DND-41 (cell line): ENCODE results near the gene KIF4B.

Experiments
- ATAC-seq: fragments of 200-7000 bp; cut with Tn5 transposase; 3 replicates; pipeline ENCODE4 v1.9.1; 2021; ENCODE audit warnings: low read depth; ENCODE audit not compliant: insufficient read depth
- DNase-seq: peaks from one replicate; pipeline ENCODE4 v3.0.0-alpha.2; 2020
- H2AFZ ChIP-seq: 2 replicates; pipeline ENCODE4 v1.6.0; 2012; ENCODE audit warnings: low read depth, low read length
- H3K27ac ChIP-seq: 2 replicates; pipeline ENCODE4 v1.5.1; 2012; ENCODE audit warnings: low read length, inconsistent platforms
- H3K27me3 ChIP-seq: fragments of 200-600 bp; sonication (generic); 2 replicates; pipeline ENCODE4 v1.6.0; 2012; ENCODE audit warnings: low read length, mild to moderate bottlenecking, inconsistent platforms; ENCODE audit not compliant: insufficient read depth, poor library complexity
- H3K36me3 ChIP-seq: 2 replicates; pipeline ENCODE4 v1.5.1; 2012; ENCODE audit warnings: low read length, inconsistent platforms; ENCODE audit not compliant: insufficient read depth
- H3K4me1 ChIP-seq: 2 replicates; pipeline ENCODE4 v1.5.1; 2012; ENCODE audit warnings: mild to moderate bottlenecking, low read length; ENCODE audit not compliant: insufficient read depth
- H3K4me2 ChIP-seq: 2 replicates; pipeline ENCODE4 v1.6.0; 2012; ENCODE audit warnings: mild to moderate bottlenecking, moderate library complexity, low read length, inconsistent platforms; ENCODE audit not compliant: insufficient read depth
- H3K4me3 ChIP-seq, 2 experiments: fragments of 200-600 bp in 1 of 2; shearing (Covaris generic) in 1 of 2; 2 replicates each; pipeline ENCODE4 v1.5.1; 2012 to 2016; ENCODE audit warnings: inconsistent platforms in 2 of 2, low read length in 2 of 2, mild to moderate bottlenecking in 2 of 2, low read depth in 1 of 2, moderate library complexity in 1 of 2
- H3K79me2 ChIP-seq: 2 replicates; pipeline ENCODE4 v1.6.0; 2012; ENCODE audit warnings: low read length, inconsistent platforms; ENCODE audit not compliant: insufficient read depth
- H3K9ac ChIP-seq: 2 replicates; pipeline ENCODE4 v1.6.0; 2012; ENCODE audit warnings: low read depth, mild to moderate bottlenecking, inconsistent platforms, low read length, moderate library complexity
- H3K9me3 ChIP-seq: 2 replicates; pipeline ENCODE4 v1.5.1; 2012; ENCODE audit warnings: low read length, moderate library complexity, mild to moderate bottlenecking, inconsistent platforms; ENCODE audit not compliant: insufficient read depth, severe bottlenecking
- H4K20me1 ChIP-seq: 2 replicates; pipeline ENCODE4 v1.6.0; 2012; ENCODE audit warnings: low read length; ENCODE audit not compliant: insufficient read depth
- EZH2 ChIP-seq: IDR thresholded peaks from 3 replicates; pipeline ENCODE4 v1.6.1; 2012; ENCODE audit warnings: borderline replicate concordance, low read depth, mild to moderate bottlenecking, moderate library complexity, low read length, inconsistent platforms; ENCODE audit not compliant: severe bottlenecking
- TF ChIP-seq, protein P1 (sequence below): IDR thresholded peaks from 2 replicates; pipeline ENCODE4 v1.5.1; 2012; ENCODE audit warnings: borderline replicate concordance, low read length, moderate library complexity, mild to moderate bottlenecking; ENCODE audit not compliant: poor library complexity, severe bottlenecking; ENCODE audit errors: extremely low read depth

Gene KIF4B, protein sequence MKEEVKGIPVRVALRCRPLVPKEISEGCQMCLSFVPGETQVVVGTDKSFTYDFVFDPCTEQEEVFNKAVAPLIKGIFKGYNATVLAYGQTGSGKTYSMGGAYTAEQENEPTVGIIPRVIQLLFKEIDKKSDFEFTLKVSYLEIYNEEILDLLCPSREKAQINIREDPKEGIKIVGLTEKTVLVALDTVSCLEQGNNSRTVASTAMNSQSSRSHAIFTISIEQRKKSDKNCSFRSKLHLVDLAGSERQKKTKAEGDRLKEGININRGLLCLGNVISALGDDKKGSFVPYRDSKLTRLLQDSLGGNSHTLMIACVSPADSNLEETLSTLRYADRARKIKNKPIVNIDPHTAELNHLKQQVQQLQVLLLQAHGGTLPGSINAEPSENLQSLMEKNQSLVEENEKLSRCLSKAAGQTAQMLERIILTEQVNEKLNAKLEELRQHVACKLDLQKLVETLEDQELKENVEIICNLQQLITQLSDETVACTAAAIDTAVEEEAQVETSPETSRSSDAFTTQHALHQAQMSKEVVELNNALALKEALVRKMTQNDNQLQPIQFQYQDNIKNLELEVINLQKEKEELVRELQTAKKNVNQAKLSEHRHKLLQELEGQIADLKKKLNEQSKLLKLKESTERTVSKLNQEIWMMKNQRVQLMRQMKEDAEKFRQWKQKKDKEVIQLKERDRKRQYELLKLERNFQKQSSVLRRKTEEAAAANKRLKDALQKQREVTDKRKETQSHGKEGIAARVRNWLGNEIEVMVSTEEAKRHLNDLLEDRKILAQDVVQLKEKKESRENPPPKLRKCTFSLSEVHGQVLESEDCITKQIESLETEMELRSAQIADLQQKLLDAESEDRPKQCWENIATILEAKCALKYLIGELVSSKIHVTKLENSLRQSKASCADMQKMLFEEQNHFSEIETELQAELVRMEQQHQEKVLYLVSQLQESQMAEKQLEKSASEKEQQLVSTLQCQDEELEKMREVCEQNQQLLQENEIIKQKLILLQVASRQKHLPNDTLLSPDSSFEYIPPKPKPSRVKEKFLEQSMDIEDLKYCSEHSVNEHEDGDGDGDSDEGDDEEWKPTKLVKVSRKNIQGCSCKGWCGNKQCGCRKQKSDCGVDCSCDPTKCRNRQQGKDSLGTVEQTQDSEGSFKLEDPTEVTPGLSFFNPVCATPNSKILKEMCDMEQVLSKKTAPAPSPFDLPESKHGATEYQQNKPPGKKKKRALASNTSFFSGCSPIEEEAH

DNA sequence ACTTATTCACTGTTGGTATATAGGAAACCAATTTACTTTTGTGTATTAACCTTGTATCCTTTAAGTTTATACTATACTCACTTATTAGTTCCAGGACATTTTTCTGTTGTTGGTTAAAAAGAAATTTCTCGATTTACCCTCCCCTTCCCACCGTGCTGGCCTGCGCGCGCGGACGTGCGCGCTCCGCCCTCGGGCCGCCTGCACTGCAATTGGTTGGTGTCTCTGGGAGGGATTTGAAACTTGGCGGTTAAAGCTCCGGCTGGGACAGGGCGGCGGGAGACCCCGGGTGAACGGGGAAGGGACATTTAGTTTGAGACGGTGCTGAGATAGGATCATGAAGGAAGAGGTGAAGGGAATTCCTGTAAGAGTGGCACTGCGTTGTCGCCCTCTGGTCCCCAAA lies at the start of gene KIF4B:
Gene KIF4B, plus strand, starts transcription at position 230 of the 400 bp plus-strand sequence. Its CDS starts 105 bp downstream, at position 335.
- Histone ChIP-seq H3K9ac (no peak within 1 kb of the TSS), H3K4me1 (no peaks in the 10 kb centered on the region), H3K79me2 (no peaks in the 10 kb centered on the region), H3K4me3 (no peak within 1 kb of the TSS), H3K4me2 (no peak within 1 kb of the TSS), H4K20me1 (no peaks in the 10 kb centered on the region), H3K36me3 (no peaks in the 10 kb centered on the region), H3K27ac (no peak within 1 kb of the TSS), H3K27me3 (no peaks in the 10 kb centered on the region), H3K9me3 (no peaks in the 10 kb centered on the region), H2AFZ (no peak within 1 kb of the TSS)
- no peak for ATAC-seq
- TF ChIP-seq, protein P1, sequence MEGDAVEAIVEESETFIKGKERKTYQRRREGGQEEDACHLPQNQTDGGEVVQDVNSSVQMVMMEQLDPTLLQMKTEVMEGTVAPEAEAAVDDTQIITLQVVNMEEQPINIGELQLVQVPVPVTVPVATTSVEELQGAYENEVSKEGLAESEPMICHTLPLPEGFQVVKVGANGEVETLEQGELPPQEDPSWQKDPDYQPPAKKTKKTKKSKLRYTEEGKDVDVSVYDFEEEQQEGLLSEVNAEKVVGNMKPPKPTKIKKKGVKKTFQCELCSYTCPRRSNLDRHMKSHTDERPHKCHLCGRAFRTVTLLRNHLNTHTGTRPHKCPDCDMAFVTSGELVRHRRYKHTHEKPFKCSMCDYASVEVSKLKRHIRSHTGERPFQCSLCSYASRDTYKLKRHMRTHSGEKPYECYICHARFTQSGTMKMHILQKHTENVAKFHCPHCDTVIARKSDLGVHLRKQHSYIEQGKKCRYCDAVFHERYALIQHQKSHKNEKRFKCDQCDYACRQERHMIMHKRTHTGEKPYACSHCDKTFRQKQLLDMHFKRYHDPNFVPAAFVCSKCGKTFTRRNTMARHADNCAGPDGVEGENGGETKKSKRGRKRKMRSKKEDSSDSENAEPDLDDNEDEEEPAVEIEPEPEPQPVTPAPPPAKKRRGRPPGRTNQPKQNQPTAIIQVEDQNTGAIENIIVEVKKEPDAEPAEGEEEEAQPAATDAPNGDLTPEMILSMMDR, result no peak
- no peak for TF ChIP-seq EZH2
- no peak for DNase-seq

DNA sequence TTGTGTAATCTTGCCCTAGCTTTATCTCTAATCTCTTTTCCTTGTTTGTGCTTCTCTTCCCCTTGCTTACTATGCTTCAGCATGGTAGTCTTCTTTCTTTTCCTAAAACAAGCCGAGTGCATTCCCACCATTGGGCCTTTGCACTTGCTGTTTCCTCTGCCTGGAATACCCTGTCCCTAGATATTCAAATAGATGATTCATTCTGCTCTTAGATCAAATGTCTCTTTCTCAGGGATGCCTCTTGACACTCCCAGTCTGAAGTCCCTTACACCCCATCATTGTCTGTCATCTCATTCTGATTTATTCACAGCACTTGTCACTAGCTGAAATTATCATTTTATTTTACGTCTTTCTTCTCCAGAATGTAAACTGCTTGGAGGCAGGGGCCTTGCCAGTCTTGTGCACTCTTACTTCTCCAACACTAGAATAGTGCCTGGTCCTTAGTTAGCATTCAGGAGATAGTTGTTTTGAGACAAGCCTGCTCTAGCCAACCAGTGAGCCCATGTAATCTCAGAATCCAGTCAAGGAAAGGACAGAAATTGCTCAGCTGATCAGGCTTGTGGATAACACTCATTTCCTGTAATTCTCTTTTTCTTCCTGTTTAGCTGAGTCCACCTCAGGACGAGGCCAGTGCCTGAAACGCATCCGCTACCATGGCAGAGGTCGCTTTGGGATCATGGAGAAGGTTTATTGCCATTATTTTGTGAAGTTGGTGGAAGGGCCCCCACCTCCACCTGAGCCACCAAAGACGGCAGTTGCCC lies 47.3 kb upstream of the KIF4B start:
- no peaks in the 10 kb centered on the region for H3K27me3 ChIP-seq
- H3K4me1 ChIP-seq, result no peaks in the 10 kb centered on the region
- ATAC-seq (no peak), DNase-seq (no peak)
- H2AFZ ChIP-seq, result no peak overlapping the region
- peaks cover 49% of the 10 kb centered on the region for H3K36me3 ChIP-seq
- H3K4me3 ChIP-seq, result no peak overlapping the region
- H3K9ac ChIP-seq, result no peak overlapping the region
- no peak overlapping the region for H3K4me2 ChIP-seq
- TF ChIP-seq EZH2, result no peak
- TF ChIP-seq, protein P1, result no peak
- no peak overlapping the region for H3K27ac ChIP-seq
- no peaks in the 10 kb centered on the region for H3K9me3 ChIP-seq
- H3K79me2 ChIP-seq, result no peaks in the 10 kb centered on the region
- no peaks in the 10 kb centered on the region for H4K20me1 ChIP-seq

DNA sequence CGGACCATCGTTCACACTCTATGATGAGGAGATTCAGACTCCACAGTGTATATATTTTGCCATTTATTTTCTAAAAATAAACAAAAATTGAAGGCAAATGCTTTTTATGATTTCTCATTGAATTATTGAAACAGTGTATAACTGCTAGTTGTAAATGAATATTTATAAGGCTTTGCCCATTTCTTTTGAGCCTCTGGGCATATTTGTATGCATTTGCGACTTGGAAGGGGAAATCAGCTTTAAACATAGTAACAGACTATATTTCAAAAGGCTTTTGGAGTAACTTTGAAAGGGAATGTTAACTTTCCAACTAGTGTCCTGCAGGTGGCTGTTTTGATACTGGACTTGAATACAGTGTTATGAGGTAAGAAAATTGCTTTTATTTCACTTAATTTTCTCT lies 46.7 kb upstream of the KIF4B start:
- Histone ChIP-seq H3K27me3 (no peaks in the 10 kb centered on the region), H3K36me3 (peaks cover 43% of the 10 kb centered on the region), H4K20me1 (no peaks in the 10 kb centered on the region), H3K9ac (no peak overlapping the region), H3K4me2 (no peak overlapping the region), H3K79me2 (no peaks in the 10 kb centered on the region), H3K4me3 (no peak overlapping the region), H3K27ac (no peak overlapping the region), H3K4me1 (no peaks in the 10 kb centered on the region), H3K9me3 (no peaks in the 10 kb centered on the region), H2AFZ (no peak overlapping the region)
- no peak for DNase-seq
- ATAC-seq, result no peak
- TF ChIP-seq, protein P1, result no peak
- no peak for TF ChIP-seq EZH2
